Fibroblast of skin of abdomen (primary cell): ENCODE data around the gene NTF4.
"Not testable (repeated sequence)": the region's sequence is repeated elsewhere in the genome, so short reads cannot be mapped to it uniquely, and the experiment has no call there.

Experiments used
- DNase-seq: peaks from one replicate; pipeline ENCODE4 v3.0.0-alpha.2; 2013

Gene NTF4

DNA sequence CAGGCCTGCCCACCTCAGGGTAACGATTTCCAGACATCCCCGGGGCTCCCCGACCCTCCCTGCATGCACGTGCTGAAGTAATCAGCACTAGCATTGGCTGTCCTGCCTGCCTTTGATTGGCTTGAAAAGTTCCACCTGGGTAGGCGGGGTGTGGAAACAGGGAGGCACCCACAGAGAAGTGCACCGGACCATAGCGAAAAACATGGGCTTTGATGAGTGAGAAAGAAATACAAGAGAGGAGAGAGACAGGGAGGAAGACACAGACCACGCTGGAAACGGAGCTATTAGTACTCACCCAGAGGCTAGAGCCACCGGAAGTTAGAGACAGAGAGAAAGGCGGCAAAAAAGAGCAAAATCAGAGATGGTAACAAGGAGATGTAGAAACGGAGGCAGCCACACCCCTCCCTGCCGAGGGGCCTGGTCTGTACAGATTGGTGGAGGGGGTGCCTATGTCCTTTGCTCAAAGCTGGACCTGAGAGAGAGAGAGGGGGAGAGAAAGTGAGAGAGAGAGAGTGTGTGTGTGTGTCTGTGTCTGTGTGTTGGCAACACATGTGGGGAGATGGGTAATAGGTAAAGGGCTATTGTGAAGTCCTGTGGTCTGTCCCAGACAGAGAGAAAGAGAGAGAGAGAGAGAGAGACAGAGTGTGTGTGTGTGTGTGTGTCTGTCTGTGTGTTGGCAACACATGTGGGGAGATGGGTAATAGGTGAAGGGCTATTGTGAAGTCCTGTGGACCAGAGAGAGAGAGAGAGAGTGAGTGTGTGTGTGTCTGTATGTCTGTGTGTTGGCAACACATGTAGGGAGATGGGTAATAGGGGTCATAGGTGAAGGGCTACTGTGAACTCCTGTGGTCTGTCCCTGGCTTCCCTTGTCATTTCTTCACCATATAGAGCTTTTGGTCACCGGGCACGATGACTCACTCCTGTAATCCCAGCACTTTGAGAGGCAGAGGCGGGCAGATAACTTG lies 43.4 kb downstream of the NTF4 start:
- DNase-seq = no peak

DNA sequence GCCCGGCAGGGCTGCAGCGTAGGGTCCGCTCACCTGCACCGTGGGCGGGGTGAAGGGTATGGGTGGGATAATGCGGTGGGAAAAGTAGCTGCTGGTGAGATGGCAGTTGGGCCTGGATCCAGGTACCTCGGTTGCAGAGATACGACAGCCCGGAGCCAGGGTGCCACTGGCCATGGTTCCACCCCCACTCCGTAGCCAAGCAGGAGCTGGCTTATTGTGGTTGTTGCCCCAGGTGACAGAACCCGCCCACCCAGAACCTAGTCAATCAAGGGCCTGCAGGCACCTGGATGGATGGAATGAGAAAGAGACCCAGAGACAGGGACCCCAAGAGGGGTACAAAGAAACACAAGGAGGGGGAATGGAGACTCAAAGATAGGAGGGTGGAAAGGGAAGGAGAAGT lies 44.3 kb downstream of the NTF4 start:
- DNase-seq = no peak

DNA sequence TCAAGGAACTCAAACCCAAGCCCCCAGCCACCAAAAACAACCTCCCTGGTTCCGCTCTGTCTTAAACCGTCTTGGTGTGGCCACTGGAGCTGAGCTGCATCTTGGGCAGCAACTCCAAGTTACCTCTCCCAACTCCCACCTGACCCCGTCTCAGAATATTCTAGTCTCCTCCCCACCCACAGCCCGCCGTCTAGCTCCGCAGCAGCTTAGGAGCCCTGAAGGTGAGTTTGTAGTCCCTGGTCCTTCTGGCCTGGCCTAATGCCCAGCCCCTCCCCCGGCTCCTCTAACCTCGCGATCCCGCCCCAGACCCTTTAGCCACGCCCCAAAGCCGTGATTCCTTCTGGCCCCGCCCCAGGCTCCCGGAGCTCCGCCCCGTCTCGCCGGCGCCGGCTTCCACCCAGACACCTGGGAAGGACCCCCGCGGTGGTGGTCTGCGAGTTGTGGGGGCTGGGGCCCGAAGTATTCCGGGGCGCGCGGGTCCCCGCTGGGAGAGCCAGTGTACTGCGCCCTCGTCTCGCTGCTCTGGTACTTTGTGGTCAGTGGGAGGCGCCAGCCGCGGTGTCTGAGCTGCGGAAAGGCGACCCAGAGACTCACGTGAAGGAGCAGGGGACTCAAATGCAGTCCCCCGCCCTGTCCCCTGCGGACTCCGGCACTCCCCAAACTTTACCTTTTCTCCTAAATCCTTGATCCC lies 45.2 kb downstream of the NTF4 start:
- DNase-seq = peak; percentile 36

DNA sequence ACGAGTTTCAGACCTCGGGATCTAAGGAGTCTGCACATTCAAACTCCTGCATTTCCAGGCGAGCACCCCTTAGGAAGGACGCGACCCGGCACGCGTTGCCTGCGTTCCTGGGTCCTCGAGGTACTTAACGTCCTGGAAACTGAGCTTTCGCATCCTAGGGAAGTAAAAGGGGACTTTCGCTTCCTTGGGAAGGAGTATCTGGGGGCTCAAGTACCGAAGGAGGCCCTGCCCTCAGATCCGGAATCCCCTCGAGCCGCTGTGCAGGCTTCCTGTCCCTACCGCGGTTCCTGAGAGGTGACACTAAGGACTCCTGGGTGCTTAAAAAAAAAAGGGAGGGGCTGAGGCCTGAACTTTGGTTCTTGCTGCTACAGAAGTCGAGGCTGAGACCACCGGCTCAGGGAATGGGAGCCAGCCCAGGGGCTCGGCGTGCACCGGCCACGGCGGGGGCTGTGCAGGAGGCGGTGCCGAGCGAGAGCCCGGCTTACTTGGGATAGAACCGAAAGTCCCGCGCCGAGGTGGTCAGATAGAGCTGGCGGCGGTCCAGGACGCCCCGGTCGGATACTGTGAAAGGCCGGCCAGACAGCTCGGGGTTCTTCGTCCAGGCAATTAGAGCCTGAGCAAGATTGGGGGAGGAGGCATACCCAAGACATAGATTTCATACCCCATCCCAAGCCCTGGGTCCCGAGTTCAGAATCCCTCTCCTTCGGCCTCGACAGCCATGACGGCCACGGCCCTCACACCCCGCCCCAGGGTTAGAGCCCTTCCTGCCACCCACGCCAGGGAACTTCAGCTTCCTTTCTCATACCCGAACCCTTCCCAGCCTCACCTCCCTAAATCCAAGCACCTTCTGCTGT lies 46.0 kb downstream of the NTF4 start:
- not testable (repeated sequence) for DNase-seq

DNA sequence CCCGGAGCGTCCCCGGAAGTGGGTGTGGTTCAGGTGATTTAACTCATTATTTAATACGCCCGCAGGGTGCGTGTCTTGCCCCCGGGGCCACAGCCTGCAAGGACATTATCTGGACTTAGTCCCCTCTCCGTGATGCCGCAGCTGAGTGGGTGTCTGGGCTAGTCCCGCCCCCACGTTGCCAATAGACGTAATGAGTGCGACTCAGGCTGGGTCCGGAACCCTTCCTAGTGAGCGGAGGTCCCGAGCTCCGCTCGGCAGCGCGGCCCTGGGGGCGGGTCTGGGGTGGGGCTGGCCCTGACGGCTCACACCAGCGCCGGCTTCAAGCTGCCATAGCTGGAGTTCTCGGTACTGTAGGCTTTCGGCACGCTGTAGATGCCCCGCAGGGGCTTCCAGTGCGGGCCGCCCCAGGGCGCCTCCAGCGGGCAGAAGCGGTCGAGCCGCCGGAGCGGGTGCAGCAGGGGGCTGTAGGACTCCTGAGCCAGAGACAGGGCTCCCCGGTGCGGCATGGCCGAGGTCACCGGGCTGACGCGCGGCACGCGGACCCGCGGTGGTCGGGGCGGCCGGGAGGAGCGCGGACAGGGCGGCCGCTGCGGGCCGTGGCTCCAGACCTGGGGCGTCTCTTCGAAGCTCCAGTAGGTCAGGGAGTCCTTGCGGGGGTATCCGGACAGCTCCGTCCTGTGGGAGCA lies 46.8 kb downstream of the NTF4 start:
- DNase-seq = peak; percentile 65

DNA sequence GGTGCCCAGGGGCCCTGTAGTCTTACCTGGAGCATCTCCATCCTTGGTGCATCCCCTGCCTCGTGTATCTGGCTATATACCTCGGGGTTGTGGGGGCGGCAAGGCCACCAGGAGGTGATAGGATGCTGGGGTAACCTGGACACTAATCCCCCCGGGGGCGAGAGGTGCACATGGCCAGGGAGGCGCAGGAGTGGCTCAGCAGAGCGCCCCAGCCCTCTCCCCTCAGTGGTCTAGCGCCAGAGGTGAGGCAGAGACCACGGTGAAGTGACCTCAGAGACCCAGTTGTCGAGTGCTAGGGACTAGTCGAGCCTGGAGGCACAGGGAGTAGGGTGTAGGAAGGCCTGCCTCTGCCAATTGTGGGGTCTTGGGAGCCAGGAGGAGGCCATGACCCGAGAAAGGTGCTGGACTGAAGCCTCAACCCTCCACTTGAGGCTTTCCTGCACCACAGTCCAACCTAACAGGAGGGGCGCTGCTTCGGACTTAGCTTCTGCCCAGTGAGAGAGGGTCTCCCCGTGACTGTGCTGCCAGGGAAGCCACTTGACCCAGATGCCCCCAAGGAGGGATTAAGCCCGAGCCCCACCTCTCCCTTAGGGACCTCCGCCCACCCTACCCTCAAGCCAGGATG lies 47.5 kb downstream of the NTF4 start, which contains the start of gene LHB:
Gene LHB, minus strand, starts transcription at position 51 of the 625 bp plus-strand sequence. Its CDS starts 10 bp downstream, at position 41.
- DNase-seq = no peak

DNA sequence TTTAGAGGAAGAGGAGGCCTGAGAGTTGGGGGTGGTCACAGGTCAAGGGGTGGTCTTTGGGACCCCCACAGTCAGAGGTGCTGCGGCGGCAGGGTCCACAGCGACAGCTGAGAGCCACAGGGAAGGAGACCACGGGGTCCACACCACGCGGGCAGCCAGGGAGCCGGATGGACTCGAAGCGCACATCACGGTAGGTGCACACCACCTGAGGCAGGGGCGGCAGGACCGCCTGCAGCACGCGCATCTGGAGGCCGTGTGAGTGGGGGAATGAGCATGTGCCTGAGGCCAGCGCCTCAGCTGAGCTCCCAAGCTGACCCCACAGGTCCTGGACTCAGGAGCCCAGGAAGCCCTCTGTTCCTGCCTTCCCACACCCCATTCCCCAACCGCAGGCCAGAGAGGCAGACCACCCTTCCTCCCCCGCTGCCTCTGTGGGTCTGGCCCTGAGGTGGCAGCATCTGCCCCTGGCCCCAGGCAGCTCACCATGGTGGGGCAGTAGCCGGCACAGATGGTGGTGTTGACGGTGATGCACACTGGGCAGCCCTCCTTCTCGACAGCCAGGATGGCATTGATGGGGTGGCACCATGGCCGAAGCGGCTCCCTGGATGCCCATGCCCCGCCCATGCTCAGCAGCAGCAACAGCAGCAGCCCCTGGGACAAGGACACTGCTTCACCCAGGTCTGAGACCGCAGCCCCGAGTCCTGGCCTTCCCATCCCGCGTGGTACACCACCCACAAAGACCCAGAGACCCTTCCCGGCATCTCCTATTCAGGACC lies 48.4 kb downstream of the NTF4 start:
- DNase-seq = no peak

DNA sequence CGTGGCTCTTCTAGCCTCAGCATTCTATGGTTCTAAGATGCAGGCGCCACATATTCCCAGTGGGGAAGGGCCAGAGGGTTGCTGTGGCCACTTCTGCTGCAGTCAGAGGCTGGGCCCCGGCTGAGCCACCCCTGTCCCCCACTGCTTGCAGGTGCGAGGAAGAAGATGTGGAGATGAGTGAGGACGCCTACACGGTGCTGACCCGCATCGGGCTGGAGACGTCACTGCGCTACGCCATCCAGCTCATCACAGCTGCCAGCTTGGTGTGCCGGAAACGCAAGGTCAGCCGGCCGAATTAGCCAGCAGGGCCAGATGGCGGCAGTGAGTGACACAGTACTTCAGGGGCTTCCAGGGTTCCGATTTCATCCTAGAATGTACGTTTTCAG lies 49.8 kb downstream of the NTF4 start:
- no peak for DNase-seq

DNA sequence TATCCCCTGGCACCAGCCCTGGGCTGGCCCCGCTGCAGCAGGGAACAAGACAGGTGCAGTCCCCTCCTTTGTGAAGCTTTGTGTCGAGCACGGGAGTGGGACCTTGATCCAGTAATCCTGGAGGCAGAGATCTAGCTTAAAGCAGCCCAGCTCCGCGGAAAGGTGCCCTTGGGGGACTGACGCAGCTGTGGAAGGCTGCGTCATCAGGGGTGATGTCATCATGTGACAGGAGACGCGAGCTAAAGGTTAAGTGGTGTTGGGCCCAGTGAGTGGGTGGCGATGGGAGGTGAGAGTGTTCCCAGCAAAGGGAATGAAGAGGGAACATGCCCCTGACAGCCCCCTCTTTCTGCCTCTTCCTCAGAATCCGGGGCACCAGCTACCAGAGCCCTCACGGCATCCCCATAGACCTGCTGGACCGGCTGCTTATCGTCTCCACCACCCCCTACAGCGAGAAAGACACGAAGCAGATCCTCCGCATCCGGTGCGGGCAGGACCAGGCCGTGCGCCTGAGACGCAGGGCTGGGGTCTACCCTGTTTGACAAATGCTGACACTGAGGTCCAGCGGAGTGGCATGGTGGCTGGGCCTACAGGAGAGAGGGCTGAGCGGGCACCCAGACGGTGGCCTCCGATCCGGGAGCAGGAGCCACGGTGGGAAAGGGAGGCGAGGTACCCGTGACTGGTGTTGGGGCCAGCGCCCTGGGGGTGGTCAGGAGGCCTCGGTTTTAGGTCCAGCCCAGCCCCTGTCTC lies 50.3 kb downstream of the NTF4 start:
- no peak for DNase-seq

DNA sequence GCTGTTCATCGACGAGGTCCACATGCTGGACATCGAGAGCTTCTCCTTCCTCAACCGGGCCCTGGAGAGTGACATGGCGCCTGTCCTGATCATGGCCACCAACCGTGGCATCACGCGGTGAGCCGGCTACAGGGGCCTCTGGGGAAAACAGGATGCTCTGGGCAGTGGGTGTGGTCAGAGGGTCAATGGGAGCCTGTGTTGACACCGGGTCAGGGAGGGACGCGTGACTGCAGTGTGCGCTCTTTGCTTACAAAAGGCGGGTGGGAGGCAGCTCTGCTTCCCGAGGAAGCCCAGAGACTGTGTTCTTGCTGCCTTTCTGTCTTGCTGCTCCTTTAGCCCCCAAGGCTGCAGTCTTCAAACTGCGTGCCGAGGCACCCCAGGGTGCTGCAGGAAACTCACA lies 53.4 kb downstream of the NTF4 start:
- DNase-seq = no peak
